SK-N-SH (cell line): Measurements from ENCODE around the gene VNN1. TPM values are rescaled to one million over a fixed set of nuclear protein-coding genes. Genes with fewer than 3 reads are reported as not detected.

Experiments
- CTCF ChIA-PET: fragments of 300-600, 350-600 bp; formaldehyde crosslinking; extraction: SDS; loops from one replicate; lab custom pipeline; 2021; lab: Yijun Ruan, JAX
- POLR2A ChIA-PET: fragments of 350-600 bp; sonication (Branson Sonifier 250); formaldehyde crosslinking; extraction: SDS; loops from one replicate; lab custom pipeline; 2020; ENCODE audit warnings: antibody characterized with exemption, inconsistent platforms; lab: Yijun Ruan, JAX
- DNase-seq: peaks from one replicate; pipeline ENCODE4 v3.0.0; 2012
- H2AFZ ChIP-seq: fragments of 200-600 bp; sonication (generic); 2 replicates; pipeline ENCODE4 v1.8.1; 2016; ENCODE audit warnings: antibody characterized with exemption, mild to moderate bottlenecking, low read depth
- H3F3A ChIP-seq: fragments of 200-600 bp; sonication (generic); replicated peaks from 2 replicates; pipeline ENCODE3; 2016; ENCODE audit warnings: antibody characterized with exemption, mild to moderate bottlenecking; ENCODE audit not compliant: insufficient read depth
- H3K27ac ChIP-seq, 2 experiments: fragments of 200-500 bp in 1 of 2; fragments of 200-600 bp in 1 of 2; sonication (Bioruptor generic) in 1 of 2; sonication (generic), shearing (Covaris generic) in 1 of 2; 2 replicates each; pipeline versions ENCODE4 v1.5.1 to v1.6.1; 2014 to 2016; ENCODE audit warnings: low read depth in 2 of 2, inconsistent platforms in 1 of 2, low read length in 1 of 2, mild to moderate bottlenecking in 1 of 2, mixed read lengths in 1 of 2
- H3K27me3 ChIP-seq: fragments of 200-600 bp; sonication (generic), shearing (Covaris generic); 2 replicates; pipeline ENCODE4 v1.6.1; 2016; ENCODE audit warnings: mixed run types; ENCODE audit not compliant: insufficient read depth
- H3K36me3 ChIP-seq, 2 experiments: fragments of 200-500 bp in 1 of 2; fragments of 200-600 bp in 1 of 2; sonication (Bioruptor generic) in 1 of 2; sonication (generic) in 1 of 2; replicated peaks in 1 of 2; 2 replicates each; pipeline versions ENCODE3 to v1.5.1; 2014 to 2016; ENCODE audit warnings: low read length in 1 of 2, mild to moderate bottlenecking in 1 of 2; ENCODE audit not compliant: insufficient read depth in 2 of 2, control insufficient read depth in 1 of 2
- H3K4me1 ChIP-seq, 2 experiments: fragments of 200-500 bp in 1 of 2; fragments of 200-600 bp in 1 of 2; sonication (Bioruptor generic) in 1 of 2; sonication (generic), shearing (Covaris generic) in 1 of 2; 2 replicates each; pipeline versions ENCODE4 v1.5.1 to v1.6.1; 2014 to 2016; ENCODE audit warnings: low read depth in 1 of 2, low read length in 1 of 2, mixed run types in 1 of 2; ENCODE audit not compliant: insufficient read depth in 2 of 2, control insufficient read depth in 1 of 2
- H3K4me2 ChIP-seq: fragments of 200-600 bp; sonication (generic), shearing (Covaris generic); 2 replicates; pipeline ENCODE4 v1.6.1; 2017; ENCODE audit warnings: mixed run types
- H3K4me3 ChIP-seq, 2 experiments: fragments of 200-500 bp in 1 of 2; fragments of 200-600 bp in 1 of 2; sonication (Bioruptor generic) in 1 of 2; sonication (generic), shearing (Covaris generic) in 1 of 2; 2 replicates each; pipeline versions ENCODE4 v1.5.1 to v1.8.1; 2014 to 2016; ENCODE audit warnings: low read depth in 2 of 2, inconsistent platforms in 1 of 2, low read length in 1 of 2, mild to moderate bottlenecking in 1 of 2, mixed read lengths in 1 of 2, moderate library complexity in 1 of 2
- H3K79me2 ChIP-seq: fragments of 200-600 bp; sonication (generic); 2 replicates; pipeline ENCODE4 v1.8.1; 2017; ENCODE audit warnings: mild to moderate bottlenecking; ENCODE audit not compliant: insufficient read depth
- H3K9ac ChIP-seq: fragments of 200-600 bp; sonication (generic); 2 replicates; pipeline ENCODE4 v1.6.1; 2017; ENCODE audit warnings: mixed run types
- H3K9me2 ChIP-seq: fragments of 200-600 bp; sonication (generic); 2 replicates; pipeline ENCODE4 v1.6.1; 2017; ENCODE audit warnings: mixed run types
- H3K9me3 ChIP-seq: fragments of 200-600 bp; sonication (generic); 2 replicates; pipeline ENCODE4 v1.6.1; 2017; ENCODE audit warnings: mixed run types, mild to moderate bottlenecking, moderate library complexity
- H4K20me1 ChIP-seq: fragments of 200-600 bp; sonication (generic); 2 replicates; pipeline ENCODE4 v1.6.1; 2017; ENCODE audit warnings: mild to moderate bottlenecking, mixed run types; ENCODE audit not compliant: insufficient read depth
- CHD2 ChIP-seq: fragments of 150-350 bp; IDR thresholded peaks from 2 replicates; pipeline ENCODE4 v1.6.1; 2018; ENCODE audit warnings: low read length; ENCODE audit not compliant: partially characterized antibody
- FOSL2 ChIP-seq: IDR thresholded peaks from 2 replicates; pipeline ENCODE4 v1.4.0; 2012; ENCODE audit warnings: low read depth, mild to moderate bottlenecking, moderate library complexity, borderline replicate concordance
- IRF3 ChIP-seq: fragments of 150-350 bp; IDR thresholded peaks from 2 replicates; pipeline ENCODE4 v1.6.1; 2016; ENCODE audit warnings: mild to moderate bottlenecking, low read depth, low read length
- MAX ChIP-seq: IDR thresholded peaks from 2 replicates; pipeline ENCODE4 v1.4.0; 2012; ENCODE audit warnings: low read depth
- PBX3 ChIP-seq: IDR thresholded peaks from 2 replicates; pipeline ENCODE4; 2012
- REST ChIP-seq: IDR thresholded peaks from 2 replicates; pipeline ENCODE4 v1.6.1; 2012; ENCODE audit warnings: mild to moderate bottlenecking, low read depth, low read length, moderate library complexity
- SMC3 ChIP-seq: IDR thresholded peaks from 2 replicates; pipeline ENCODE4 v1.6.1; 2012; ENCODE audit warnings: low read depth, low read length, improper control_type of control experiment
- TCF12 ChIP-seq: IDR thresholded peaks from 2 replicates; pipeline ENCODE4 v1.4.0; 2012
- USF1 ChIP-seq: IDR thresholded peaks from 2 replicates; pipeline ENCODE4 v1.4.0; 2012; ENCODE audit warnings: low read depth, borderline replicate concordance
- YY1 ChIP-seq: IDR thresholded peaks from 2 replicates; pipeline ENCODE4 v1.4.0; 2012; ENCODE audit warnings: low read depth, mild to moderate bottlenecking
- ZBTB33 ChIP-seq: IDR thresholded peaks from 2 replicates; pipeline ENCODE4 v1.4.0; 2012; ENCODE audit warnings: low read depth, borderline replicate concordance
- WGBS: methylation state at CpG from one replicate; pipeline ENCODE4 v1.1.6; 2017; ENCODE audit warnings: low lambda C conversion rate; 5-methylcytosine and 5-hydroxymethylcytosine counted together
- polyA plus RNA-seq, 3 experiments: library from polyadenylated mRNA; depleted of rRNA; stranded (reverse); fragments of >200 nt; gene quantifications; 2 replicates each; pipeline ENCODE4 v1.2.3, GENCODE V29; 2012

The VNN1 gene
- polyA plus RNA-seq, 1 of the 3 experiments (the other 2 are of a cell fraction) = not detected

- Histone ChIP-seq H3K4me3 (no peak overlapping the region), H3K27me3 (peaks cover 6% of the 10 kb centered on the region; the same call in 1 of the 2 replicates), H3K9me2 (no peaks in the 10 kb centered on the region), H3K4me1 (no peaks in the 10 kb centered on the region), H3K36me3 (no peaks in the 10 kb centered on the region), H3K9me3 (no peaks in the 10 kb centered on the region), H3F3A (no peaks in the 10 kb centered on the region), H4K20me1 (no peaks in the 10 kb centered on the region), H3K9ac (no peak overlapping the region), H3K79me2 (no peaks in the 10 kb centered on the region), H3K4me2 (no peak overlapping the region), H3K27ac (no peak overlapping the region), H2AFZ (no peak overlapping the region)
- ChIA-PET POLR2A (no interaction called here), CTCF (no interaction called here)
- no peak for DNase-seq
- 18% methylated on average over 4 of the region's 4 CpGs for WGBS
- TF ChIP-seq PBX3 = no peak
- TF ChIP-seq IRF3 = no peak
- no peak for TF ChIP-seq CHD2
- no peak for TF ChIP-seq MAX
- TF ChIP-seq REST = no peak
- TF ChIP-seq SMC3 = no peak
- TF ChIP-seq TCF12 = no peak
Measured at GRCh38 chr6:132728616-132729015, 14.8 kb upstream of the VNN1 start.

GRCh38 chr6:132726608-132726975 is 12.7 kb upstream of the VNN1 start:
- Histone ChIP-seq H3K4me3 (no peak overlapping the region), H3K36me3 (no peaks in the 10 kb centered on the region), H3K4me1 (no peaks in the 10 kb centered on the region), H3K79me2 (no peaks in the 10 kb centered on the region), H3F3A (no peaks in the 10 kb centered on the region), H3K27me3 (peaks cover 12% of the 10 kb centered on the region; the same call in 1 of the 2 replicates), H3K9ac (no peak overlapping the region), H3K27ac (no peak overlapping the region), H3K4me2 (no peak overlapping the region), H3K9me2 (no peaks in the 10 kb centered on the region), H4K20me1 (no peaks in the 10 kb centered on the region), H3K9me3 (no peaks in the 10 kb centered on the region), H2AFZ (no peak overlapping the region)
- CTCF ChIA-PET = no interaction called here
- POLR2A ChIA-PET = no interaction called here
- no peak for TF ChIP-seq ZBTB33
- no peak for TF ChIP-seq YY1
- no peak for TF ChIP-seq FOSL2
- TF ChIP-seq USF1 = no peak
- no peak for TF ChIP-seq MAX
- no peak for TF ChIP-seq REST
- 18% methylated on average over 4 of the region's 4 CpGs for WGBS
- no peak for DNase-seq
